NCI-H1105 treated with DMSO at 0.1 percent for 48 hours (cell line): ENCODE measurements around the gene TMEM14A.
"Not testable (repeated sequence)": the region's sequence is repeated elsewhere in the genome, so short reads cannot be mapped to it uniquely, and the experiment has no call there.

ENCODE experiments used
- DNase-seq: peaks from one replicate; lab custom pipeline; 2025; lab: John Stamatoyannopoulos, UW

The TMEM14A gene

GRCh38 chr6:52657870-52658269 lies 13.0 kb upstream of the TMEM14A start:
- DNase-seq, result no peak

GRCh38 chr6:52661551-52661950 lies 9.4 kb upstream of the TMEM14A start:
- DNase-seq, result no peak

DNA sequence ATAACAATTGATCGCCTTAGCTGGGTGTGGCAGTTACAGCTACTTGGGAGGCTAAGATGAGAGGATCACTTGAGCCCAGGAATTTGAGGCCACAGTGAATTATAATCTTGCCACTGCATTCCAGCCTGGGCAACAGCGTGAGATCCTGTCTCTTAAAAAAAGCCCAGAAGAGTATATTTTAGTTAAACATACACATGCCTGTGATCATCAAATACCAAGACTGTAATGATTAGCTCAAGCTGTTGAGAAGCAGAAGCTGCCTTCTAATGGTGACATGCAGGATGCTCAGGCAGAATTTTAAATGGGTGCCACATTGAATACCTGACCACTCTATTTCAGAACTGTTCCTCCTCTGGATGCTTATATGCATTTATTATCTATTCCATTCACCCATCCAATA lies 8.9 kb upstream of the TMEM14A start:
- no peak for DNase-seq

DNA sequence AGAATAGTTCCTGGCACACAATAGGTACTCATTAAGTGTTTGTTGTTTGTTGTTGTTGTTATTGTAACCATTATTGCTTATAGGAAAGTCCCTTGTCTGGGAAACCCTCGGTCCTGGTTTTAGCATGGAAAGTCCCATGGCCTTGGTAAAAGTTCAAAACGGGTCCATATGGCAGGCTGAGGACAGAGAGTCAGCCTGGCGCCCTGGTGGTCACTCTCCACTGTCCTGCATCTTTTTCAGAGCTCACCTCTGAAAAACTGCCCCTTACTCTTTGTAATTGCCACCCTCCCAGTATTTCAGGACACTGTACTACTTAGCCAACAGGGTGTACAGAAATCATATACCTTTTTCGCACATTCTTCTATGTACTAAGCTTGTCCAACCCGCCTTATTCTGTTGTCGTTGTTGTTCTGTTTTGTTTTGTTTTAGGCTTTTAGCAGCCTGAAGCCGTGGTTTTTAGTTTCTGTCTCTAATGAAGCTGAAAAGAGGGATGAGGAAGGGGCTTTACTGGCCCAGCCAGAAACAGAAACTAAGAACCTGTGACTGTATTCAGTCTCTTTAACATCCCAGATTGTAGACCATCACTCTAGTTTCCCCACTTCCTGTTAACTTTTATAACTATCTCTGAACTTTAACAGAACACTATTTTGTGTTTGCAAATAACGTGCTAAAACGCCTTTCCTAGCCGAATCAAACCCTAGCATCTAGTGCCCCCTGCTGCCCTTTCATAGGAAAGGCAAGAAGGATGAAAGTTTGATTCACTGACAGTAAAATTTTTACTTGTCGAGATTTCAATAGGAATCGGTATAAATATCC lies 7.6 kb upstream of the TMEM14A start:
- peak; percentile 81 for DNase-seq

DNA sequence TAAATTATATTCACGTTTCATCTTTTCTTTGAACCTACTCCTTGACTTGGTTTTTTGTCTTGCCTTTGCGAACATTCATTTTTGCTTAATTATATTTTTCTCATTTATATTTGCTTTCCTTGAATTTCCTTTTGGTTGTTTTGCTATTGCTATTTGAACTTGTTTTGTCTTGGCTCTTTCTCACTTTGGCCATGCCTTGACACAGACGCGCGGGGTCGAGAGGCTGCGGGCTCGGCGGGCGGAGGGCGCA lies 7.1 kb upstream of the TMEM14A start:
- no peak for DNase-seq

GRCh38 chr6:52664186-52664990 lies 6.5 kb upstream of the TMEM14A start:
- peak; percentile 97 for DNase-seq

GRCh38 chr6:52664991-52665686 lies 5.8 kb upstream of the TMEM14A start:
- DNase-seq, result peak; percentile 33

DNA sequence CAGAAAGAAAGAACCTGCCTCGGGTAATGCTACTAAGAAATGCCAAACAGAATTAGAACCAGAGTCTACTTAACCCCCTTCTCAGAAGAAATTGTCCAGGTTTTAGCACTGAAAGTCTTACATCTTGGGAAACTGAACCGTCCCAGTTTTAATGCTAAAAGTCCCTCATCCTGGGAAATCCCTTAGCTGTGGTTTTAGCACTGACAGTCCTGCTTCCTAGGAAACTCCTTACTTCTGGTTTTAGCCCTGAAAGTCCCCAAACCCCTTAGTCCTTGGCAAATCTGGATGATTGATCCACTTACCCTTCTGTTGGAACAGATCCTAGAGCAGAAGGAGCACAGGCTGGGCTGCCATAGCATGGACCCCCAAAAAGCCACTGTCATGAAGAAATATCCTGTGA lies 4.8 kb upstream of the TMEM14A start:
- DNase-seq, result no peak

- DNase-seq, result no peak
These were observed 4.4 kb upstream of the TMEM14A start for GRCh38 chr6:52666523-52666922.

GRCh38 chr6:52667572-52667971 lies 3.3 kb upstream of the TMEM14A start:
- no peak for DNase-seq

- no peak for DNase-seq
These were observed 763 bp downstream of the TMEM14A start for GRCh38 chr6:52671676-52672075.

DNA sequence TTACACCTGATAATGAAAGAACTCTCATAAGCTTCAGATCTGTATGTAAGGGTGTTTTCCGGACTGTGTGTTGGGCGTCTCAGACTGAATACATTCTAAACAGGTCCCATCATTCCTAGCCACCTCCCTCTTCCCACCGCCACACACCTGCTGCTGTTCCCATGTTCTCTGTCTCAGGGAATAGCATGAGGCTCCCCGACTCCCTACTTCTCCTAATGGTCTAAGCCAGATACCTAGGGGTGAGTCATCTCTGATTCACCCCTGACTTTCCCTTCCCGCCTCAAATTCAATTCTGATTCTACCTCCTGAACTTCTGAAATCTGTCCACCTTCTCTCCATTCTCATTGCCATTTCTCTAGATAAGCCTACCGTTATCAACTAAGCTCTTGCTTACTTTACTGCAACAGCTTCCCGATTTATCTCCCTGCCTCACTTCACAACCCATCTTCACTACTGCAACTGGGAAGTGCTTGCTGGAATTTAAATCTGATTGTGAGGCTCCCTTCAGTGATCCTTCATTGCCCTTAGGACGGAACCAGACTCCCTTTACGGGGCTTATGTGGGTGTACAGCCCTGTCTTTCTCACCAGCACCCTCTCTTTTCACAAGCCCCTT lies 1.6 kb downstream of the TMEM14A start:
- DNase-seq, result no peak

DNA sequence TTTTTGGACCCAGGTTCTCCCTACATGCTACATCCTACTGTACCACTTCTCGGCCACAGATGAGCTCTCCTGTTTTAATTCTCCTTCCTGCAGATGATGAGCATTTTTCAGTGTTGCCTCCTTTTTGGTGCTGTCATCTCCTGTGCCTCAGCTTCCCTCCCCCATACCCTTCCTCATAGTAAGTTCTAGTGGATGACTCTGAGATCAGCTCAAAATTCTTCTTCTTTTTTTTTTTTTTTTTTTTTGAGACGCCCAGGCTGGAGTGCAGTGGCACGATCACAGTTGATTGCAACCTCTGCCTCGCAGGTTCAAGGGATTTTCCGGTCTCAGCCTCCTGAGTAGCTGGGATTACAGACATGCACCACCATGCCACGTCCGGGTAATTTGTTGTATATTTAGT lies 3.8 kb downstream of the TMEM14A start:
- no peak for DNase-seq

DNA sequence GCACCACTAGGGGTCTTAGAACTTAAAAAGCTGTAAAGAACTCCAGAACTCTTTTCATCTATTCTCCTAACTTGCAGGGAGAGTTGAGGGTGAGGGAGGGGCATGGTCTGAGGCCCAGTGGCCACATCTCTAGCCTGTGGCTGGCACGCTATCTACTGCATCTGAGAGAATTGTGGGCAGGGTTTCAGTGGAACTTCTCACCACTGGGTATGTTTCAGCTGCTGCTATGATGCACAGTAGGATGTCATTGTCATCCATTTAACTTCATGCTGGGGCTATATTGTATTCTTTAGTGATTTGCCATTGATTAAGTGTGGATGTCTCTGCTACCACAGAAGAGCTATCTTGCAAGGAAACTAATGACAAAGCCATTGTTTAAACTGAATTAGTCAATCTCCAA lies 4.5 kb downstream of the TMEM14A start:
- no peak for DNase-seq

DNA sequence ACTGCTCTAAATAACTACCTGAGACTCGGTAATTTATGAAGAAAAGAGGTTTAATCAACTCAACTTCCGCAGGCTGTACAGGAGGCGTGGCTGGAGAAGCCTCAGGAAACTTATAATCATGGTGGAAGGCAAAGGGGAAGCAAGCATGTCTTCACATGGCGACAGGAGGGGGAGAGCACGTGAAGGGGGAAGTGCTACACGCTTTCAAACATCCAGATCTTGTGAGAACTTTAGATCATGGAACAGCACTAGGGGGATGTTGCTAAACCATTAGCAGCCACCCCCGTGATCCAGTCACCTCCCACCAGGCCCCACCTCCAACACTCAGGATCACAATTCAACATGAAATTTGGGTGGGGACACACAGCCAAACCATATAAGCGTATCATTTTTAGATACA lies 5.7 kb downstream of the TMEM14A start:
- DNase-seq, result not testable (repeated sequence)

GRCh38 chr6:52681416-52681815 lies 10.5 kb downstream of the TMEM14A start:
- no peak for DNase-seq

DNA sequence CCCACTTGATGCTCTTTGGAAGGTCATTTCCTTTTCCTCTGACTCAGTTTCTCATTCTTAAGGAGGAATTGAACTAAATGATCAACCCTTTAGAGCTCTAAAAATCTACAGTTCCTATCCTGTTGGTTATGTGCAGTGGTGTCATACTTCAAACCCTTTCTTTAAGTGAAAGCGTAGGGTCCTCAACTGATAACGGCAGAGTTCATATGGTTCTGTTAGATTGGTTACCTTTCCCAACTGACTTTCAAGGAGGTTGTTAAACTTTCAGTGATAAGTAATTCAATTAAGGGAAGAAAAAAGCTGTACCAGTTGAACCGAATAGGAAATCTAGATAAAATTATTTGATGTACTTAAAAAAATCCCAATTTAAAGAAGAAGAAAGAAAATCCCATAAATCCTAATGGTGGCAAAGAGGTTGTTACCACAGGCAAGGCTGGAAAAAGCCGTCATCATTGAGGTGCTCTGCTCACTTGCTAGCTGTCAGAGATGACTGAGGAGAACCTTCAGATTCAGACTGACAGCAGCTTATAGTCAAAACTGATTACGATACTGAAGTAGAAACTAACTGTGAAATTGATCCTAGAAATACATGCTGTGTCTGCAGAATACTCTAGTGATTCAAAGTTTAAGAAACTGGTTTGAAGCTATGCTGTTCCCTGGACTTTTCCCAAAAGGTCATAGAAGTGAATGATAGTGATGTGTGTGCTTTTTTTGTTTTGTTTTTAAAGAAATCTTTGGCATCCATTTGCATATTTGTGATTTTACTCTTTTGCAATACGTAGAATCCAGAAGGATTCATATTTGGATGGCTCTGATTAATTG lies 16.2 kb downstream of the TMEM14A start:
- no peak for DNase-seq

- DNase-seq, result no peak
These were observed 18.9 kb downstream of the TMEM14A start for GRCh38 chr6:52689857-52690256.

GRCh38 chr6:52691718-52692117 lies 20.8 kb downstream of the TMEM14A start:
- DNase-seq, result no peak

- no peak for DNase-seq
These were observed 22.9 kb downstream of the TMEM14A start for GRCh38 chr6:52693773-52694172.

DNA sequence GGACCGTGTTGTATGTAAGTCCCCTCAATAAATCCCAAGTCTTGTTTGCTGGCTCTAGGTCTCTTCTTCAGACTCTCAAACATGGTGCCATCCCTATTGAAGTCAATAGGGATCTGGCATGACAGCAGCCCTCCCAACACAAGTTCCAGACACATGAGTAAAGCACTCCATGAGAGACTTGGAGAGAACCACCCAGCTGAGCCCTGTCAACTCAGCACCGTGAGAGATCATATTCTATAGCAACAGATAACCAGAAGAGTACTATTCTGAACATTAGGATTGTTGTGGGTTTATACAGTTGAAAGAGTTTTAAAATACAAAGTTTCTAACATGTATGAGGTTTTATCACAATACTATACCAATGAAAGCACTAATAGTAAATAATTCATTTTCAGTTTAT lies 23.5 kb downstream of the TMEM14A start:
- no peak for DNase-seq

- DNase-seq, result no peak
These were observed 25.5 kb downstream of the TMEM14A start for GRCh38 chr6:52696418-52696817.
